ENCODE measurements around the gene KLHL40.

Gene KLHL40

DNA sequence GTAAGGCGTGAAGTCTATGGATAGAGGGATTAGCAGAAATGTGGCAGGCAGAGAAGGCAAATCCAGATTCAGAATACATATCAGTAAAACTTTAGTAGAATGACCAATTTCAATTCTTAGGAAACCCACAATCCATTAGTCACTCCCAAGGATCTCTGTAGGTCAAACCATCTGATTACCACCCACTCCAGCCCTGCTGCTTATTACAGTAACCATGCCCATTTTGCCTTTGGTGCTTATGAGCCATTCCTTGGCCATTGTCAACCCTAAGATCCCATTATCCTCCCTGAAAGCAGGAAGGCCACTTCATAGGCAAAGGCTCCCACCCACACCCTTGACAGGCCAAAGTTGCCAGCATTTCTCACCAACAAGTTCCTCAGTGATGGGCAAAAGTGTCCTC is 5.1 kb upstream of the KLHL40 start:
- TF ChIP-seq, protein P1, sequence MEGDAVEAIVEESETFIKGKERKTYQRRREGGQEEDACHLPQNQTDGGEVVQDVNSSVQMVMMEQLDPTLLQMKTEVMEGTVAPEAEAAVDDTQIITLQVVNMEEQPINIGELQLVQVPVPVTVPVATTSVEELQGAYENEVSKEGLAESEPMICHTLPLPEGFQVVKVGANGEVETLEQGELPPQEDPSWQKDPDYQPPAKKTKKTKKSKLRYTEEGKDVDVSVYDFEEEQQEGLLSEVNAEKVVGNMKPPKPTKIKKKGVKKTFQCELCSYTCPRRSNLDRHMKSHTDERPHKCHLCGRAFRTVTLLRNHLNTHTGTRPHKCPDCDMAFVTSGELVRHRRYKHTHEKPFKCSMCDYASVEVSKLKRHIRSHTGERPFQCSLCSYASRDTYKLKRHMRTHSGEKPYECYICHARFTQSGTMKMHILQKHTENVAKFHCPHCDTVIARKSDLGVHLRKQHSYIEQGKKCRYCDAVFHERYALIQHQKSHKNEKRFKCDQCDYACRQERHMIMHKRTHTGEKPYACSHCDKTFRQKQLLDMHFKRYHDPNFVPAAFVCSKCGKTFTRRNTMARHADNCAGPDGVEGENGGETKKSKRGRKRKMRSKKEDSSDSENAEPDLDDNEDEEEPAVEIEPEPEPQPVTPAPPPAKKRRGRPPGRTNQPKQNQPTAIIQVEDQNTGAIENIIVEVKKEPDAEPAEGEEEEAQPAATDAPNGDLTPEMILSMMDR (IDR thresholded peaks at IDR 0.05; ENCODE audit: control insufficient read depth, extremely low read depth, insufficient read depth) = no peak
- DNase-seq (ENCODE audit: low read depth) = no peak
- no peak overlapping the region for H3K4me3 ChIP-seq (ENCODE audit: low read depth, low read length)

DNA sequence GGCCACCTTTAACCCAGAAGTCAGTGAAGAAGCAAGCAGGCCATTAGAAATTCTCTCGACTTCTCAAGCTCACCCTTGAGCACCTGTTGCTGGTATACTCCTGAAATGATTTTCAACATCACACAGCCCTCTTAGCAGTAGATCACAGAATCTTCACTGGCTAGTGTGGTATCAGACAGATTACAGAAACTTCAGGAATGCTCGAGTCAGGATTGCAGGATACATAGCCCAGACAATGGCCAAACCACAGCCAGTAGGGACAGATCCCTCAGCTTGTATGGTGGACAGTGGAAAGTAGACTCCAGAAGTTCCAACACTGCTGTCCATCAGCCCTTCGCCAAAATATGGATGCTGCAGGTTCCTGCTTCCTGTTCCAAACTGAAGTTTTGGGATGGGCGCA is 4.5 kb upstream of the KLHL40 start:
- H3K4me3 ChIP-seq (ENCODE audit: low read depth, low read length) = no peak overlapping the region
- DNase-seq (ENCODE audit: low read depth) = no peak
- TF ChIP-seq, protein P1 (IDR thresholded peaks at IDR 0.05; ENCODE audit: control insufficient read depth, extremely low read depth, insufficient read depth) = no peak

DNA sequence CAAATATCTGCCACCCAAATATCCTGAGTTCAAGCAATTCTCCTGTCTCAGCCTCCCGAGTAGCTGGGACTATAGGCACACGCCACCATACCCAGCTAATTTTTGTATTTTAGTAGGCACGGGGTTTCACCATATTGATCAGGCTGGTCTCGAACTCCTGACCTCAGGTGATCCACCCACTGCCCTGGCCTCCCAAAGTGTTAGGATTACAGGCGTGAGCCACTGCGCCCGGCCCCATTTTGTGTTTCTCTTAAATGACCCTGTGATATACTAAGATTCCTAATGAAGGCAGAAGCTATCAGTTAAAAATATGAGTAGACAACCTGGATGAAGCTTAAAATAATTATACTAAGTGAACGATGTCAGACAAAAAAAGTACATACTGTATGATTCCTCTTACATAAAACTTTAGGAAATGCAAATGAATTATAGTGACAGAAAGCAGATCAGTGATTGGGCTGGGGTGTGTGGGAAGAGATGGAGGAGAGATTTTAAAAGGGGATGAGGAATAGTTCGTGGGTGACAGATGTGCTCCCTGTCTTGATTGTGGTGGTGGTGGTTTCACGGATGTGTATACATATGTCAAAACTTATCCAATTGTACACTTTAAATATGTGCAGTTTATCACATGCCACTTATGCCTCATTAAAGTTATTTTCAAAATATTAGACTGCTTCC is 3.8 kb upstream of the KLHL40 start:
- H3K4me3 ChIP-seq (ENCODE audit: low read depth, low read length) = no peak overlapping the region
- DNase-seq (ENCODE audit: low read depth) = no peak
- TF ChIP-seq, protein P1 (IDR thresholded peaks at IDR 0.05; ENCODE audit: control insufficient read depth, extremely low read depth, insufficient read depth) = no peak

DNA sequence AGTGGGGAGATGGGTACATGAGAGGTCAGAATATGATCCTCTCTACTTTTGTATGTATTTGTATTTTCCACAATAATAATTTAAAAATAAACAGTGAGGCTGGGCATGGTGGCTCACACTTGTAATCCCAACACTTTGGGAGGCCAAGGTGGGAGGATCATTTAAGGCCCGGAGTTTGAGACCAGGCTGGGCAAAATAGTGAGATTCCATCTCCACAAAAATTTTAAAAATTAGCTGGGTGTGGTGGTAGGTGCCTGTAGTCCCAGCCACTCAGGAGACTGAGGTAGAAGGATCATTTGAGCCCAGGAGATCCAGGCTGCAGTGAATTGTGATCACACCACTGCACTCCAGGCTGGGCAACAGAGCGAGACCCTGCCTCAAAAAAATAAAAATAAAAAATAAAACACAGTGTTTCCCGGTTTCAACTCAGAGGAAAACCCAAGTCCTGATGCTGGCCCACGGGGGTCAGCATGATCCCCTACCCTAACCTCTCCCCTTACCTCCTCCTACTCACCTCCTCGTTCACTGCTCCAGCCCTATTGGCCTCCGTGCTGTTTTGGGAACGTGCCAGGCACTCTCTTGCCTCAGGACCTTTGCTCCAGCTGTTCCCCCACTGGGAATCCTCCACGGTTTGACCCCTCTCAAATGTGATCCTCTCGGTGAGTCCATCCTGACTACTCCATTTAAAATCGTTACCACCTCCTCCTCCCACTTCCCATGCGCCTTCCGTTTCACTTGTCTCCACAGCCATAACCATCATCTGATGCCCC is 2.9 kb upstream of the KLHL40 start:
- TF ChIP-seq, protein P1 (IDR thresholded peaks at IDR 0.05; ENCODE audit: control insufficient read depth, extremely low read depth, insufficient read depth) = no peak
- no peak for DNase-seq (ENCODE audit: low read depth)
- H3K4me3 ChIP-seq (ENCODE audit: low read depth, low read length) = no peak overlapping the region

DNA sequence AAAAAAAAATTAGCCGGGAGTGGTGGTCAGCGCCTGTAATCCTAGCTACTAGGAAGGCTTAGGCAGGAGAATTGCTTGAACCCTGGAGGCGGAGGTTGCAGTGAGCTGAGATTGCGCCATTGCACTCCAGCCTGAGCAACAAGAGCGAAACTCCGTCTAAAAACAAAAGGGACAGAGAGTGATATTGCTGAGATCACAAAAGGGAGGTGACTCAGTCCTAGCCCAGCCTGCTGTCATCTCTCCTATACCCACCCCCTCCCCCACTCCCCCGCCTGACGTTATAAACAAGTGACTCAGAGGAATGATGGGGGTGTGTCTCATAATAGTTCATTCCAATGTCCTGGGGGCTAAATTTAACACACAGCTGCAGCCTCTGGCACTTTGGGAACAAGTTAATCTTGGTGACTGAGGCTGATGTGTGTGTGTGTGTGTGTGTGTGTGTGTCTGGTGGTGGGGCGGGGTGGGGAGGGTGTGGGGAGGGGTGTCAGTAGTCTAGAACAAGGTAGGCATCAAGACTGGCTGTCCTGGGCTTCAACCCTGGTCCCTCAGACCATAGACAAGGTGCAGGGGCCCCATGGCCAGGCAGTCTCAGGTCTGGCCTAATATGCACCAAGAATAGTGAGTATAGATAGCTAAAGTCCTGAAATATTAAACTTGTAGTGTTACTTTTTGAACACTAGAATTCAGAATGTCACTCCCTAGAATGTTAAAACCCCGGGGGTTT is 1.3 kb upstream of the KLHL40 start:
- H3K4me3 ChIP-seq (ENCODE audit: low read depth, low read length) = no peak overlapping the region
- DNase-seq (ENCODE audit: low read depth) = no peak
- TF ChIP-seq, protein P1 (IDR thresholded peaks at IDR 0.05; ENCODE audit: control insufficient read depth, extremely low read depth, insufficient read depth) = no peak

DNA sequence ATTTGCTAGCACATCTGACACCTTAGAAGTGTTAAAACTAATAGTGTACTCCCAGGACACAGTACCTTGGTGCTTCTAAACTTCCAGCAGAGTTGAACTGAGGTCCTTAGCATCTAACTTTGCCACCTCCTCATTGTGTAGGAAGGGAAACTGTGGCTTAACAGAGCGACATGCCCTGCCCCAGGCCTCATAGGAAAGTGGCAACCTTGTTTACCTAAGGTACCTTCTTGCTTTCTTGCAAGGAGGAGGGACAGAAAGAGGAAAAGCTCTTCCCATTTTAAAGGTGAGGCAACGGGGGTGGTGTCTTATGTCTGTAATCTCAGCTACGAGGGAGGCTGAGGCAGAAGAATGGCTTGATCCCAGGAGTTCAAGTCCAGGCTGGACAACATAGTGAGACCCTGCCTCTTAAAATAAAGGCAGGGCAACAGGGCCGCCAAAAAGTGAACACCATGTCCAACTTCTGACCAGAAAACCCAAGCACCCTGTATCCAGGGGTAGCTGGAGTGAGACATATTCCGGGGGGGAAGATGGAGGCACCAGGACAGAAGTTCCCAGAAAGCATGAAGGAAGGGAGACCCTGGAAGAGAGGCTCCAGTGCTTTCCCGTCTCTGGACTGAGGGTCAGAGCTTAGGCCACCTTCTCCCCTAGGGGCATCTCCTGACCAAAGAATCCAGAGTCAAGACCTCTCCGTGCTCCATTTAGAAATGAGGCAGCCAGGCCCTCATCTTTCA is 540 bp upstream of the KLHL40 start:
- no peak overlapping the region for H3K4me3 ChIP-seq (ENCODE audit: low read depth, low read length)
- TF ChIP-seq, protein P1 (IDR thresholded peaks at IDR 0.05; ENCODE audit: control insufficient read depth, extremely low read depth, insufficient read depth) = no peak
- DNase-seq (ENCODE audit: low read depth) = no peak
